Ishikawa (cell line): ENCODE measurements around the gene NECTIN2.

Source experiments
- CREB1 ChIP-seq: IDR thresholded peaks from 2 replicates; pipeline ENCODE4 v1.6.1; 2012; ENCODE audit warnings: low read depth
- EP300 ChIP-seq: IDR thresholded peaks from 2 replicates; pipeline ENCODE4 v1.6.1; 2012; ENCODE audit warnings: borderline replicate concordance
- TAF1 ChIP-seq: IDR thresholded peaks from 2 replicates; pipeline ENCODE4 v1.6.1; 2012; ENCODE audit warnings: low read depth, mild to moderate bottlenecking
- TF ChIP-seq, protein P1 (sequence below): IDR thresholded peaks from 2 replicates; pipeline ENCODE4 v1.6.1; 2012
- TF ChIP-seq, protein P2 (sequence below): IDR thresholded peaks from 2 replicates; pipeline ENCODE4 v1.6.1; 2012; ENCODE audit warnings: low read depth, mild to moderate bottlenecking

DNA sequence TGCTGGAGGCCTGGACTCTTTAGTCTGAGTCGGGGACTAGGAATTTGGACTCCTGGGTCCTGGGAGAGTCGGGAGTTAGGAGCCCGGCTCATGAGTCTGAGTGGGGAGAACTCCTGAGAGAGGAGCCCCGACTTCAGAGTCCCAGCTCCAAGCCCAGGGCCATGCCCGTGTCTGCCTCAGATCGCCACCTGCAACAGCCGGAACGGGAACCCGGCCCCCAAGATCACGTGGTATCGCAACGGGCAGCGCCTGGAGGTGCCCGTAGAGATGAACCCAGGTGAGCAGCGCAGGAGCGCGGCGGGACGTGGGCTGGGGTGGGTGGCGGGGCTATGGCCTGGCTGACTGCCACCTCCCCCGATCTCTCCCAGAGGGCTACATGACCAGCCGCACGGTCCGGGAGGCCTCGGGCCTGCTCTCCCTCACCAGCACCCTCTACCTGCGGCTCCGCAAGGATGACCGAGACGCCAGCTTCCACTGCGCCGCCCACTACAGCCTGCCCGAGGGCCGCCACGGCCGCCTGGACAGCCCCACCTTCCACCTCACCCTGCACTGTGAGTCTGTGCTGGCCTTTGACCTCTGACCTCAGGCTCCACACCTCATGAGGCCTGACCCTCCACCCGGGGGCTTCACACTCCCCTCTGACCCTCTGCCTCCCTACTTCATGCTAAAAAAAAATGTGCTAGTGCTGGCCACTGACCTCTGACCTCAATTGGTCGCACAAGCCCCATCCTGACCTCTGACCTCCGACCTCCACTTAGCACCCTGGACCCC lies 32.8 kb upstream of the NECTIN2 start:
- no peak for TF ChIP-seq EP300
- TF ChIP-seq, protein P1, sequence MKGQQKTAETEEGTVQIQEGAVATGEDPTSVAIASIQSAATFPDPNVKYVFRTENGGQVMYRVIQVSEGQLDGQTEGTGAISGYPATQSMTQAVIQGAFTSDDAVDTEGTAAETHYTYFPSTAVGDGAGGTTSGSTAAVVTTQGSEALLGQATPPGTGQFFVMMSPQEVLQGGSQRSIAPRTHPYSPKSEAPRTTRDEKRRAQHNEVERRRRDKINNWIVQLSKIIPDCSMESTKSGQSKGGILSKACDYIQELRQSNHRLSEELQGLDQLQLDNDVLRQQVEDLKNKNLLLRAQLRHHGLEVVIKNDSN = no peak
- no peak for TF ChIP-seq TAF1
- TF ChIP-seq CREB1 = no peak
- TF ChIP-seq, protein P2, sequence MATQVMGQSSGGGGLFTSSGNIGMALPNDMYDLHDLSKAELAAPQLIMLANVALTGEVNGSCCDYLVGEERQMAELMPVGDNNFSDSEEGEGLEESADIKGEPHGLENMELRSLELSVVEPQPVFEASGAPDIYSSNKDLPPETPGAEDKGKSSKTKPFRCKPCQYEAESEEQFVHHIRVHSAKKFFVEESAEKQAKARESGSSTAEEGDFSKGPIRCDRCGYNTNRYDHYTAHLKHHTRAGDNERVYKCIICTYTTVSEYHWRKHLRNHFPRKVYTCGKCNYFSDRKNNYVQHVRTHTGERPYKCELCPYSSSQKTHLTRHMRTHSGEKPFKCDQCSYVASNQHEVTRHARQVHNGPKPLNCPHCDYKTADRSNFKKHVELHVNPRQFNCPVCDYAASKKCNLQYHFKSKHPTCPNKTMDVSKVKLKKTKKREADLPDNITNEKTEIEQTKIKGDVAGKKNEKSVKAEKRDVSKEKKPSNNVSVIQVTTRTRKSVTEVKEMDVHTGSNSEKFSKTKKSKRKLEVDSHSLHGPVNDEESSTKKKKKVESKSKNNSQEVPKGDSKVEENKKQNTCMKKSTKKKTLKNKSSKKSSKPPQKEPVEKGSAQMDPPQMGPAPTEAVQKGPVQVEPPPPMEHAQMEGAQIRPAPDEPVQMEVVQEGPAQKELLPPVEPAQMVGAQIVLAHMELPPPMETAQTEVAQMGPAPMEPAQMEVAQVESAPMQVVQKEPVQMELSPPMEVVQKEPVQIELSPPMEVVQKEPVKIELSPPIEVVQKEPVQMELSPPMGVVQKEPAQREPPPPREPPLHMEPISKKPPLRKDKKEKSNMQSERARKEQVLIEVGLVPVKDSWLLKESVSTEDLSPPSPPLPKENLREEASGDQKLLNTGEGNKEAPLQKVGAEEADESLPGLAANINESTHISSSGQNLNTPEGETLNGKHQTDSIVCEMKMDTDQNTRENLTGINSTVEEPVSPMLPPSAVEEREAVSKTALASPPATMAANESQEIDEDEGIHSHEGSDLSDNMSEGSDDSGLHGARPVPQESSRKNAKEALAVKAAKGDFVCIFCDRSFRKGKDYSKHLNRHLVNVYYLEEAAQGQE = no peak
